NCI-H1417 (cell line): ENCODE data around the gene ATG10.
A peak's percentile ranks its signal among the peaks of the same experiment; 100 is the strongest.
"Not testable (repeated sequence)": the region's sequence is repeated elsewhere in the genome, so short reads cannot be mapped to it uniquely, and the experiment has no call there.

Source experiments
- DNase-seq, 3 experiments: peaks; one replicate each; lab custom pipeline; 2025; lab: John Stamatoyannopoulos, UW

ATG10 gene

GRCh38 chr5:82222597-82223574 lies 251.1 kb downstream of the ATG10 start:
- DNase-seq: no peak

GRCh38 chr5:82225525-82226172 lies 253.8 kb downstream of the ATG10 start:
- peak; percentile 59 to 81 (median 73) for DNase-seq

- peak; percentile 2 to 23 (median 9) for DNase-seq
Observed at GRCh38 chr5:82234885-82235284, 263.1 kb downstream of the ATG10 start.

- DNase-seq: no peak
Observed at GRCh38 chr5:82244151-82244550, 272.3 kb downstream of the ATG10 start.

- DNase-seq: no peak
Observed at GRCh38 chr5:82244854-82245635, 273.2 kb downstream of the ATG10 start.

- DNase-seq: no peak
Observed at GRCh38 chr5:82246960-82247574, 275.2 kb downstream of the ATG10 start.

GRCh38 chr5:82252744-82253143 lies 280.9 kb downstream of the ATG10 start:
- no peak for DNase-seq

GRCh38 chr5:82255844-82256243 lies 284.0 kb downstream of the ATG10 start:
- DNase-seq: no peak

- DNase-seq: no peak
Observed at GRCh38 chr5:82257247-82257646, 285.4 kb downstream of the ATG10 start.

- DNase-seq: no peak
Observed at GRCh38 chr5:82257729-82258128, 285.9 kb downstream of the ATG10 start.

- peak in 1 of 3 experiments; percentile 38 for DNase-seq
Observed at GRCh38 chr5:82259172-82259800, 287.5 kb downstream of the ATG10 start.

GRCh38 chr5:82265047-82265446 lies 293.2 kb downstream of the ATG10 start:
- DNase-seq: no peak

GRCh38 chr5:82267297-82267933 lies 295.6 kb downstream of the ATG10 start:
- DNase-seq: not testable (repeated sequence)

GRCh38 chr5:82269363-82269762 lies 297.5 kb downstream of the ATG10 start:
- not testable (repeated sequence) for DNase-seq

- DNase-seq: not testable (repeated sequence)
Observed at GRCh38 chr5:82272571-82273356, 300.9 kb downstream of the ATG10 start.

- not testable (repeated sequence) for DNase-seq
Observed at GRCh38 chr5:82273426-82273825, 301.6 kb downstream of the ATG10 start.

GRCh38 chr5:82274343-82275211 lies 302.8 kb downstream of the ATG10 start:
- no peak for DNase-seq

GRCh38 chr5:82275216-82275664 lies 303.4 kb downstream of the ATG10 start:
- DNase-seq: no peak
